Parathyroid adenoma (tissue), 2 donors: ENCODE results near the gene MAGI3.

Experiments
- H2AFZ ChIP-seq: fragments of 300-600 bp; sonication (generic); one replicate; pipeline ENCODE4 v1.7.0; 2017; ENCODE audit warnings: antibody characterized with exemption, mild to moderate bottlenecking
- H3K27ac ChIP-seq: fragments of 300-600 bp; sonication (generic); one replicate; pipeline ENCODE4 v1.7.0; 2017
- H3K27me3 ChIP-seq: fragments of 300-600 bp; sonication (generic); one replicate; pipeline ENCODE4 v1.7.0; 2017; ENCODE audit warnings: low read length; ENCODE audit not compliant: control insufficient read depth, insufficient read depth
- H3K36me3 ChIP-seq: fragments of 300-600 bp; sonication (generic); one replicate; pipeline ENCODE4 v1.7.0; 2017; ENCODE audit warnings: low read length; ENCODE audit not compliant: control insufficient read depth, insufficient read depth
- H3K4me1 ChIP-seq: fragments of 300-600 bp; sonication (generic); one replicate; pipeline ENCODE4 v1.7.0; 2017; ENCODE audit warnings: control low read depth
- H3K4me2 ChIP-seq: fragments of 300-600 bp; sonication (generic); one replicate; pipeline ENCODE4 v1.7.0; 2017; ENCODE audit warnings: low read length
- H3K4me3 ChIP-seq: fragments of 300-600 bp; sonication (generic); one replicate; pipeline ENCODE4 v1.7.0; 2017; ENCODE audit warnings: low read depth, low read length
- H3K79me2 ChIP-seq: fragments of 300-600 bp; sonication (generic); one replicate; pipeline ENCODE4 v1.7.0; 2017; ENCODE audit warnings: control low read depth
- H3K9ac ChIP-seq: fragments of 300-600 bp; sonication (generic); one replicate; pipeline ENCODE4 v1.7.0; 2017; ENCODE audit warnings: mild to moderate bottlenecking
- H3K9me3 ChIP-seq: fragments of 300-600 bp; sonication (generic); one replicate; pipeline ENCODE4 v1.7.0; 2017; ENCODE audit warnings: low read length; ENCODE audit not compliant: control insufficient read depth
- CTCF ChIP-seq: fragments of 300-600 bp; sonication (generic); IDR thresholded peaks from one replicate; pipeline ENCODE4 v1.7.0; 2017; ENCODE audit warnings: antibody characterized with exemption, mild to moderate bottlenecking
- donor health status: primary hyperparathyroidism.

MAGI3 gene

GRCh38 chr1:113681596-113682337, 291.5 kb downstream of the MAGI3 start:
- no peaks in the 10 kb centered on the region for H3K36me3 ChIP-seq
- H3K4me1 ChIP-seq = peaks cover 4% of the 10 kb centered on the region
- H3K4me2 ChIP-seq = no peak overlapping the region
- no peaks in the 10 kb centered on the region for H3K27me3 ChIP-seq
- no peak overlapping the region for H3K4me3 ChIP-seq
- H3K9ac ChIP-seq = no peak overlapping the region
- no peaks in the 10 kb centered on the region for H3K9me3 ChIP-seq
- no peak overlapping the region for H3K27ac ChIP-seq
- no peak overlapping the region for H2AFZ ChIP-seq
- no peaks in the 10 kb centered on the region for H3K79me2 ChIP-seq
- no peak for TF ChIP-seq CTCF

- Histone ChIP-seq H3K27ac (no peak overlapping the region), H3K79me2 (no peaks in the 10 kb centered on the region)
Measured at GRCh38 chr1:113683384-113684152, 293.3 kb downstream of the MAGI3 start.

GRCh38 chr1:113684153-113684541, 293.8 kb downstream of the MAGI3 start:
- no peaks in the 10 kb centered on the region for H3K27me3 ChIP-seq
- H3K27ac ChIP-seq = no peak overlapping the region
- no peak overlapping the region for H2AFZ ChIP-seq
- no peaks in the 10 kb centered on the region for H3K4me1 ChIP-seq
- no peak overlapping the region for H3K4me3 ChIP-seq
- H3K79me2 ChIP-seq = no peaks in the 10 kb centered on the region
- H3K4me2 ChIP-seq = no peak overlapping the region
- H3K9me3 ChIP-seq = no peaks in the 10 kb centered on the region
- H3K36me3 ChIP-seq = no peaks in the 10 kb centered on the region
- TF ChIP-seq CTCF = no peak
- no peak overlapping the region for H3K9ac ChIP-seq

More at GRCh38 chr1:113683384-113684152, 293.3 kb downstream of the MAGI3 start:
- Histone ChIP-seq H3K4me2 (no peak overlapping the region), H3K4me1 (no peaks in the 10 kb centered on the region), H3K9ac (no peak overlapping the region), H3K36me3 (no peaks in the 10 kb centered on the region), H3K9me3 (no peaks in the 10 kb centered on the region), H3K4me3 (no peak overlapping the region), H2AFZ (no peak overlapping the region), H3K27me3 (no peaks in the 10 kb centered on the region)
- TF ChIP-seq CTCF = no peak

- Histone ChIP-seq H3K4me1 (no peaks in the 10 kb centered on the region), H3K79me2 (no peaks in the 10 kb centered on the region), H3K36me3 (no peaks in the 10 kb centered on the region), H3K4me3 (no peak overlapping the region), H3K27me3 (no peaks in the 10 kb centered on the region), H3K4me2 (no peak overlapping the region), H2AFZ (no peak overlapping the region), H3K27ac (no peak overlapping the region), H3K9ac (no peak overlapping the region), H3K9me3 (no peaks in the 10 kb centered on the region)
- no peak for TF ChIP-seq CTCF
Measured at GRCh38 chr1:113686891-113687618, 296.7 kb downstream of the MAGI3 start.
